HCT116 (cell line): ENCODE results near the gene RPL35. TPM values are rescaled to one million over a fixed set of nuclear protein-coding genes. Genes with fewer than 3 reads are reported as not detected.
A peak's percentile ranks its signal among the peaks of the same experiment; 100 is the strongest.

Experiments used
- ATAC-seq: fragments of 200-7000 bp; cut with Tn5 transposase; 2 replicates; pipeline ENCODE4 v1.9.1; 2020; ENCODE audit warnings: mild to moderate bottlenecking, moderate library complexity
- BruUV-seq: library from RNA; stranded (reverse); fragments of 400-500 nt; replicated peaks from 2 replicates; lab custom pipeline; 2021; lab: Mats Ljungman, UMichigan
- CTCF ChIA-PET: fragments of 300-600 bp; sonication (Branson Sonifier 250); formaldehyde crosslinking; loops from one replicate; lab custom pipeline; 2021; ENCODE audit warnings: antibody characterized with exemption; lab: Charles Lee
- POLR2A ChIA-PET: fragments of 300-600, 350-600 bp; sonication (Branson Sonifier 250); formaldehyde crosslinking; loops from one replicate; lab custom pipeline; 2021; ENCODE audit warnings: antibody characterized with exemption; lab: Charles Lee
- RAD21 ChIA-PET, 2 experiments: fragments of 300-600 bp; sonication (Branson Sonifier 250); formaldehyde crosslinking; loops; one replicate each; lab custom pipeline; 2023; ENCODE audit warnings: low total read pairs in 2 of 2; ENCODE audit not compliant: uncharacterized antibody in 2 of 2, unreplicated experiment in 2 of 2, low non-redundant PET in 1 of 2; lab: Charles Lee
- DNase-seq: peaks from one replicate; pipeline ENCODE4 v3.0.0-alpha.2; 2010; ENCODE audit warnings: low read depth, low spot score
- H2AFZ ChIP-seq: fragments of 200-600 bp; shearing (Covaris generic), sonication (generic); 2 replicates; pipeline ENCODE4 v1.6.1; 2017; ENCODE audit warnings: low read depth, mixed run types, mixed read lengths, antibody characterized with exemption, low read length; ENCODE audit not compliant: poor library complexity, severe bottlenecking
- H3K27ac ChIP-seq: 2 replicates; pipeline ENCODE4 v1.5.1; 2012; ENCODE audit warnings: low read depth, low read length
- H3K27me3 ChIP-seq: fragments of 200-600 bp; sonication (generic); 2 replicates; pipeline ENCODE4 v1.6.1; 2016; ENCODE audit warnings: mixed run types, low read length, mixed read lengths; ENCODE audit not compliant: insufficient read depth
- H3K36me3 ChIP-seq, 2 experiments: fragments of 200-500 bp in 1 of 2; fragments of 200-600 bp in 1 of 2; sonication (Bioruptor generic) in 1 of 2; sonication (generic) in 1 of 2; 2 replicates each; pipeline versions ENCODE4 v1.5.1 to v1.6.1; 2014 to 2016; ENCODE audit warnings: low read length in 2 of 2, inconsistent platforms in 1 of 2, mixed read lengths in 1 of 2, mixed run types in 1 of 2; ENCODE audit not compliant: insufficient read depth in 2 of 2, control insufficient read depth in 1 of 2
- H3K4me1 ChIP-seq, 2 experiments: fragments of 200-600 bp in 1 of 2; sonication (generic) in 1 of 2; 2 replicates each; pipeline versions ENCODE4 v1.5.1 to v1.6.1; 2012 to 2017; ENCODE audit warnings: low read length in 2 of 2, inconsistent platforms in 1 of 2, mild to moderate bottlenecking in 1 of 2, mixed read lengths in 1 of 2, mixed run types in 1 of 2, moderate library complexity in 1 of 2; ENCODE audit not compliant: insufficient read depth in 2 of 2, control insufficient read depth in 1 of 2
- H3K4me2 ChIP-seq: fragments of 200-600 bp; sonication (generic); 2 replicates; pipeline ENCODE4 v1.6.1; 2017; ENCODE audit warnings: mixed run types, low read length, mixed read lengths
- H3K4me3 ChIP-seq, 2 experiments: fragments of 200-600 bp in 1 of 2; sonication (generic) in 1 of 2; replicated peaks in 1 of 2; 2 replicates each; pipeline ENCODE4 v1.5.1; 2011 to 2016; ENCODE audit warnings: low read length in 2 of 2, control low read depth in 1 of 2, low read depth in 1 of 2, mild to moderate bottlenecking in 1 of 2, mixed read lengths in 1 of 2, mixed run types in 1 of 2
- H3K79me2 ChIP-seq: fragments of 200-600 bp; sonication (generic); 2 replicates; pipeline ENCODE4 v1.6.1; 2017; ENCODE audit warnings: mild to moderate bottlenecking, mixed run types, low read length, moderate library complexity, mixed read lengths; ENCODE audit not compliant: insufficient read depth
- H3K9ac ChIP-seq: fragments of 200-600 bp; sonication (generic); 2 replicates; pipeline ENCODE4 v1.6.1; 2016; ENCODE audit warnings: low read length, mixed read lengths
- H3K9me2 ChIP-seq: fragments of 200-600 bp; sonication (generic), shearing (Covaris generic); 2 replicates; pipeline ENCODE4 v1.6.1; 2017; ENCODE audit warnings: mixed run types, mild to moderate bottlenecking, moderate library complexity; ENCODE audit not compliant: insufficient read depth
- H3K9me3 ChIP-seq, 2 experiments: fragments of 200-500 bp in 1 of 2; fragments of 200-600 bp in 1 of 2; sonication (Bioruptor generic) in 1 of 2; sonication (generic) in 1 of 2; 2 replicates each; pipeline ENCODE4 v1.6.1; 2014 to 2017; ENCODE audit warnings: low read length in 2 of 2, mixed read lengths in 2 of 2, inconsistent platforms in 1 of 2, low read depth in 1 of 2, mild to moderate bottlenecking in 1 of 2, mixed run types in 1 of 2, moderate library complexity in 1 of 2; ENCODE audit not compliant: control insufficient read depth in 1 of 2, insufficient read depth in 1 of 2
- H4K20me1 ChIP-seq: fragments of 200-600 bp; sonication (generic), shearing (Covaris generic); 2 replicates; pipeline ENCODE4 v1.6.1; 2017; ENCODE audit warnings: mixed run types, mild to moderate bottlenecking, moderate library complexity; ENCODE audit not compliant: insufficient read depth
- POLR2A ChIP-seq: IDR thresholded peaks from 2 replicates; pipeline ENCODE4 v1.7.0; 2011; ENCODE audit warnings: borderline replicate concordance; ENCODE audit not compliant: insufficient read depth, insufficient read length; ENCODE audit errors: extremely low read depth
- POLR2AphosphoS5 ChIP-seq: IDR thresholded peaks from 2 replicates; pipeline ENCODE4 v1.6.1; 2011; ENCODE audit warnings: mild to moderate bottlenecking, low read depth, low read length, moderate library complexity
- intact Hi-C: fragments of 100-400 bp; cut with micrococcal nuclease; formaldehyde crosslinking; loops from 2 replicates; pipeline ENCODE4 v1.10.0; 2022
- total RNA-seq: library from RNA; stranded (reverse); gene quantifications from one replicate; pipeline ENCODE4 v1.2.1, GENCODE V29; 2021; ENCODE audit not compliant: unreplicated experiment
- TF ChIP-seq, protein P1 (sequence below): IDR thresholded peaks from 2 replicates; pipeline ENCODE4 v1.6.1; 2012
- TF ChIP-seq, protein P2 (sequence below), 3 experiments: fragments of 200-600 bp in 1 of 3; sonication (generic) in 1 of 3; IDR thresholded peaks in 2 of 3; conservative IDR thresholded peaks in 1 of 3; 2 replicates each; pipeline ENCODE4 v1.5.1; 2012 to 2017; ENCODE audit warnings: low read depth in 2 of 3, low read length in 2 of 3, antibody characterized with exemption in 1 of 3, borderline replicate concordance in 1 of 3, control low read depth in 1 of 3, mild to moderate bottlenecking in 1 of 3, mixed read lengths in 1 of 3, mixed run types in 1 of 3, moderate library complexity in 1 of 3; ENCODE audit not compliant: insufficient read depth in 1 of 3

The RPL35 gene
- total RNA-seq, 1 experiment from 2014 or later = 1,754 TPM

DNA sequence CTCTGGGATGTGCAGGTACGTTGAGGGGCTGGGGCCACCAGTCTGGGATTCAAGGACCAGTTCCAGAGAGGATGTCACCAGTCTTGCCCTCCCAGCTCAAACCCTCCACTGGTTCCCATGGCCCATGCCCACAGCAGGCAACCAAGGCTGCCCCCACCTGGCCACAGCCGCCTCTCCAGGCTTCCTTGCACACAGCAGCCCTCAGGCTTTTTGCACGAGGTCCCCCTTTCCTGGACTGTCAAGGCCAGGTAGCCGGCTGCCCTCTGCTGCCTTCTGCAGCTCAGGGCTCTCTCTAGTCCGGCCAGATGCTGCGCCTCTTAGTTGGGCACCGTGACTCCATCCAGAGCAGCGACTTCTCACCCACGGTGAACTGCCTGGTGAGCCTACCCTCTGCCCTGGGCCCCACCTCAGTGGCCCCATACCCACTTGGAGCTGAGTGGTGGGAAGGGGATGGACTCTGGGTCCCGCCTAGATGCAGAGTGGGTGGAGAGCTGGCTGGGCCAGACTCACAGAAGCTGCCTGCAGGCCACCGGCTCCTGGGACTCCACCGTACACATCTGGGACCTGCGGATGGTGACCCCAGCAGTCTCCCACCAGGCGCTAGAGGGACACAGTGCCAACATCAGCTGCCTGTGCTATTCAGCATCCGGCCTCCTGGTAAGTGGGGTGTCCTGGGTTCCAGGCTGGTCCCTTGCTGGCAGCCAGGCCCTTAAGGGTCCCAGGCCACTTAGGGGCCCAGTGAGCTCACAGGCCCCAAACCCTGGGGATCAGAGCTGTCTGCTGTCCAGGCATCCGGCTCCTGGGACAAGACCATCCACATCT, 5.6 kb downstream of the RPL35 start:
- no peak for TF ChIP-seq POLR2A
- TF ChIP-seq, protein P1, sequence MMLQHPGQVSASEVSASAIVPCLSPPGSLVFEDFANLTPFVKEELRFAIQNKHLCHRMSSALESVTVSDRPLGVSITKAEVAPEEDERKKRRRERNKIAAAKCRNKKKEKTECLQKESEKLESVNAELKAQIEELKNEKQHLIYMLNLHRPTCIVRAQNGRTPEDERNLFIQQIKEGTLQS = no peak
- TF ChIP-seq, protein P2, sequence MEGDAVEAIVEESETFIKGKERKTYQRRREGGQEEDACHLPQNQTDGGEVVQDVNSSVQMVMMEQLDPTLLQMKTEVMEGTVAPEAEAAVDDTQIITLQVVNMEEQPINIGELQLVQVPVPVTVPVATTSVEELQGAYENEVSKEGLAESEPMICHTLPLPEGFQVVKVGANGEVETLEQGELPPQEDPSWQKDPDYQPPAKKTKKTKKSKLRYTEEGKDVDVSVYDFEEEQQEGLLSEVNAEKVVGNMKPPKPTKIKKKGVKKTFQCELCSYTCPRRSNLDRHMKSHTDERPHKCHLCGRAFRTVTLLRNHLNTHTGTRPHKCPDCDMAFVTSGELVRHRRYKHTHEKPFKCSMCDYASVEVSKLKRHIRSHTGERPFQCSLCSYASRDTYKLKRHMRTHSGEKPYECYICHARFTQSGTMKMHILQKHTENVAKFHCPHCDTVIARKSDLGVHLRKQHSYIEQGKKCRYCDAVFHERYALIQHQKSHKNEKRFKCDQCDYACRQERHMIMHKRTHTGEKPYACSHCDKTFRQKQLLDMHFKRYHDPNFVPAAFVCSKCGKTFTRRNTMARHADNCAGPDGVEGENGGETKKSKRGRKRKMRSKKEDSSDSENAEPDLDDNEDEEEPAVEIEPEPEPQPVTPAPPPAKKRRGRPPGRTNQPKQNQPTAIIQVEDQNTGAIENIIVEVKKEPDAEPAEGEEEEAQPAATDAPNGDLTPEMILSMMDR (IDR thresholded peaks at IDR 0.05 in 2 of 3, conservative IDR thresholded peaks at IDR 0.05 in 1 of 3; ENCODE audit: borderline replicate concordance in 1 of 3, insufficient read depth in 1 of 3, low read depth in 2 of 3, low read length in 2 of 3) = peak in 2 of 3 experiments; percentile 62 to 66; a peak in 4 of 6 replicates
- peak; percentile 22; the same call in 1 of the 2 replicates for TF ChIP-seq POLR2AphosphoS5
- intact Hi-C loops = loop anchor here (5.0 to 10.0 kb wide), 2 partner anchors 286 to 441 kb away; partner anchors contain the start of genes PSMB7 and SCAI
- ATAC-seq (peak; percentile 54), DNase-seq (peak; percentile 40)
- RAD21 ChIA-PET = interaction anchor here (0.6 to 2.3 kb wide), 3 partner anchors 80 to 85 kb away, joined by 3 to 6 read pairs (median 3); partner anchors contain the start of gene NR6A1 (in 1 of the 2)
- Histone ChIP-seq H4K20me1 (peaks cover 50% of the 10 kb centered on the region), H3K9me2 (no peaks in the 10 kb centered on the region), H2AFZ (no peak overlapping the region), H3K27ac (peak overlapping the region; percentile 18; the same call in 1 of the 2 replicates), H3K79me2 (peaks cover 33% of the 10 kb centered on the region), H3K4me2 (no peak overlapping the region), H3K4me1 (peaks cover 12 to 59% of the 10 kb centered on the region in 2 experiments; a peak in 3 of 4 replicates), H3K9ac (no peak overlapping the region), H3K27me3 (no peaks in the 10 kb centered on the region), H3K9me3 (no peaks in the 10 kb centered on the region), H3K4me3 (no peak overlapping the region), H3K36me3 (peaks cover 33 to 42% of the 10 kb centered on the region in 2 experiments)
- POLR2A ChIA-PET = interaction anchor here (1.0 to 4.4 kb wide), 6 partner anchors 9 to 84 kb away, joined by 3 to 21 read pairs (median 8); partner anchors contain the start of genes NR6A1 and OLFML2A
- BruUV-seq = no TSS peak
- CTCF ChIA-PET = interaction anchor here (0.5 to 11.7 kb wide), 13 partner anchors 11 to 521 kb away, joined by 3 to 601 read pairs (median 4); partner anchors contain the start of genes NR6A1, OLFML2A and SCAI
